ENCODE data around the gene GPR148. TPM values are rescaled to one million over a fixed set of nuclear protein-coding genes. Genes with fewer than 3 reads are reported as not detected.

GPR148 gene
- total RNA-seq, 1 donor from 2014 or later: not detected

GRCh38 chr2:130766711-130767407, 38.0 kb downstream of the GPR148 start:
- H3K4me3 ChIP-seq (ENCODE audit: low read depth, low read length): no peak overlapping the region
- no peaks in the 10 kb centered on the region for H3K36me3 ChIP-seq (ENCODE audit: control insufficient read depth, insufficient read depth, low read length)
- no peaks in the 10 kb centered on the region for H3K27me3 ChIP-seq (ENCODE audit: control insufficient read depth, insufficient read depth, low read length)
- DNase-seq (ENCODE audit: low read depth): no peak
- TF ChIP-seq CTCF (IDR thresholded peaks at IDR 0.05; ENCODE audit: insufficient read depth, low read length, poor library complexity, severe bottlenecking): no peak

- TF ChIP-seq CTCF (IDR thresholded peaks at IDR 0.05; ENCODE audit: insufficient read depth, low read length, poor library complexity, severe bottlenecking): no peak
- no peak for DNase-seq (ENCODE audit: low read depth)
- no peaks in the 10 kb centered on the region for H3K36me3 ChIP-seq (ENCODE audit: control insufficient read depth, insufficient read depth, low read length)
- no peaks in the 10 kb centered on the region for H3K27me3 ChIP-seq (ENCODE audit: control insufficient read depth, insufficient read depth, low read length)
- H3K4me3 ChIP-seq (ENCODE audit: low read depth, low read length): no peak overlapping the region
Measured at GRCh38 chr2:130767408-130767775, 38.5 kb downstream of the GPR148 start.

- TF ChIP-seq CTCF (IDR thresholded peaks at IDR 0.05; ENCODE audit: insufficient read depth, low read length, poor library complexity, severe bottlenecking): no peak
- DNase-seq (ENCODE audit: low read depth): no peak
- Histone ChIP-seq H3K27me3 (ENCODE audit: control insufficient read depth, insufficient read depth, low read length) (no peaks in the 10 kb centered on the region), H3K4me3 (ENCODE audit: low read depth, low read length) (no peak overlapping the region), H3K36me3 (ENCODE audit: control insufficient read depth, insufficient read depth, low read length) (no peaks in the 10 kb centered on the region)
Measured at GRCh38 chr2:130768191-130768855, 39.5 kb downstream of the GPR148 start.

- DNase-seq (ENCODE audit: low read depth): no peak
- H3K4me3 ChIP-seq (ENCODE audit: low read depth, low read length): no peak overlapping the region
- TF ChIP-seq CTCF (IDR thresholded peaks at IDR 0.05; ENCODE audit: insufficient read depth, low read length, poor library complexity, severe bottlenecking): no peak
- H3K27me3 ChIP-seq (ENCODE audit: control insufficient read depth, insufficient read depth, low read length): no peaks in the 10 kb centered on the region
- H3K36me3 ChIP-seq (ENCODE audit: control insufficient read depth, insufficient read depth, low read length): no peaks in the 10 kb centered on the region
Measured at GRCh38 chr2:130769343-130769907, 40.6 kb downstream of the GPR148 start.

GRCh38 chr2:130776550-130776949, 47.7 kb downstream of the GPR148 start:
- H3K27me3 ChIP-seq (ENCODE audit: control insufficient read depth, insufficient read depth, low read length): no peaks in the 10 kb centered on the region
- TF ChIP-seq CTCF (IDR thresholded peaks at IDR 0.05; ENCODE audit: insufficient read depth, low read length, poor library complexity, severe bottlenecking): no peak
- H3K36me3 ChIP-seq (ENCODE audit: control insufficient read depth, insufficient read depth, low read length): no peaks in the 10 kb centered on the region
- no peak overlapping the region for H3K4me3 ChIP-seq (ENCODE audit: low read depth, low read length)
- no peak for DNase-seq (ENCODE audit: low read depth)
